SIG-M5 treated with dmso at 0.1 percent for 504 hours (cell line): Measurements from ENCODE around the gene SLC2A1.
"Not testable (repeated sequence)": the region's sequence is repeated elsewhere in the genome, so short reads cannot be mapped to it uniquely, and the experiment has no call there.

ENCODE experiments used
- DNase-seq: peaks from one replicate; lab custom pipeline; 2025; ENCODE audit not compliant: unreplicated experiment; lab: John Stamatoyannopoulos, UW

Gene SLC2A1

DNA sequence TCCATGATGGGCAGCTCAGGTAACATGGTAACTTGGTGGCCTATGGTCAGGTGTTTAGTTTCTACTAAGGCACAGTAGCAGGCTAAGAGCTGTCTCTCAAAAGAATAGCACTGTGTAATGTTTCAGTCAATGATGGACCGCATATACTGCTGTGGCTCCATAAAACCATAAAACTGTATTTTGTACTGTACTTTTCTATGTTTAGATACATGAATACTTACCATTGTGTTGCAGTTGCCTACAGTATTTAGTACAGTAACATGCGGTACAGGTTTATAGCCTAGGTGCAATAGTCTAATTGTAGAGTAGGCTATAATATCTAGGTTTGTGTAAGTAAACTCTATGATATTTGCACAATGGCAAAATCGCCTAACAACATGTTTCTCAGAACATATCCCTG, 50.6 kb downstream of the SLC2A1 start:
- DNase-seq = no peak

- no peak for DNase-seq
These were observed 54.2 kb downstream of the SLC2A1 start for GRCh38 chr1:42904434-42904833.

GRCh38 chr1:42899960-42900359, 58.7 kb downstream of the SLC2A1 start:
- not testable (repeated sequence) for DNase-seq

- DNase-seq = no peak
These were observed 67.1 kb downstream of the SLC2A1 start for GRCh38 chr1:42891465-42892138.

DNA sequence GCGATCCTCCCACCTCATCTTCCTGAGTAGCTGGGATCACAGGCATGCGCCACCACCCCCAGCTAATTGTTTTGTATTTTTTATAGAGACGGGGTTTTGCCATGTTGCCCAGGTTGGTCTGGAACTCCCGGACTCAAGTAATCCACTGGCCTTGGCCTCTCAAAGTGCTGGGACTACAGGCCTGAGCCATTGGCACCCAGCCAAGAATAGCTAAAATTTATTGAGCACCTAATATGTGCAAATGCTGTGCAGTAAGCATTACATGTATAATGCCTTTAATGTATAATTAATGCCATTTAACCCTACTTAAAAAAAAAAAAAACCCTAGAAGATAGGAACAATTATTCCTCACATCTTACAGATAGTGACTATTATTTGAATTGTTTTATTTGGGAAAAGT, 69.4 kb downstream of the SLC2A1 start:
- no peak for DNase-seq

GRCh38 chr1:42888013-42888633, 70.5 kb downstream of the SLC2A1 start:
- no peak for DNase-seq

DNA sequence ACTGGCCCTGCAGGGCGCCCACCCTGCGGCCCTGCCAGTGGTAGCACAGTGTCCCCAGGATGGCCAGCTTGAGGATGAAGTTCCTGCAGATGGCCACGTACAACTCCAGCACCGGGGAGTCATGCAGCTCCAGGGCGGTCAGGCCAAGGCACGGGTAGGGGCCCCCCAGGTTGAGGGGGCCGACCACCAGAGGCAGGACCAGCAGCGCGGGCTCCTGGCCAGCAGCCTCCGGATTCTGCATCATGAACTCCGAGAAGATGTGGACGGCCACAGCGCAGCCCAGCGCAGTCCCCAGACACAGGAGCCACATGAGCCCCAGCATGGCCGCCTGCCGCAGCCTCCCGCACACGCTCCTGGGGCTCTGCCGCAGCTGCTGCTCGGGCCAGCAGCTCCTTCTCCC, 71.3 kb downstream of the SLC2A1 start:
- DNase-seq = no peak

- DNase-seq = no peak
These were observed 71.9 kb downstream of the SLC2A1 start for GRCh38 chr1:42886800-42887199.

DNA sequence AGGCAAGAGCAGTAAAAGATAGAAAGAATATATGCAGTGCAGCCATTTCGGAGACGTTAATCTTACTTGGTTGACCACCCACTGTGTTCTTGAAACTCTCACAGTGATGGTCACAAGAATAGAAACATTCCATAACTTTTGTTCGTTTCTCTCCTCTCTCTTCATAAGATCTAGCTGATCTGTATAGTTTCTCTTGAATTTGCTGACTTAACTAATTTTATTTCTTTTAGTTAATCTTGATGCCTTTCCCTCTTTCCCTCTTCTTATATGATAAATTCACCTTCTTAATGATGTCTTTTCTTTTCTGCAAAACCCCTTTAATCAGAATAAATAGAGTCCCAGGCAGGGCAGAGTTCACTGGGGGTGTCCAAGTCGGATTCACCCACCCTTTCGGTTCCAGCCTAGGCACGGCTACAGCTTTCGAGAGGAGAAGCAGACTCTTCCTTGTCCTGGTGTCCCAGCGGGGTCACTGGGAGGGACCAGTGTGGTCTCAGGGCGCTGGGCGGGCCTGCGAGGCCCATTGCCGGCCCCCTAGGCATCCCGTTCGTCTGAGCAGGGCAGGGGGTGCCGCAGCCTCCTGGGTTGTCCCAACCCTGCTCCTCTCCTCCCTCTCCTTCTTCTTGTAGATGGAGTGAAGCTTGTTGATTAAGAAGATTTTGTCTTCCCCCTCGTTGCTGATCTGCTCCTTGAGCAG, 72.5 kb downstream of the SLC2A1 start:
- no peak for DNase-seq

DNA sequence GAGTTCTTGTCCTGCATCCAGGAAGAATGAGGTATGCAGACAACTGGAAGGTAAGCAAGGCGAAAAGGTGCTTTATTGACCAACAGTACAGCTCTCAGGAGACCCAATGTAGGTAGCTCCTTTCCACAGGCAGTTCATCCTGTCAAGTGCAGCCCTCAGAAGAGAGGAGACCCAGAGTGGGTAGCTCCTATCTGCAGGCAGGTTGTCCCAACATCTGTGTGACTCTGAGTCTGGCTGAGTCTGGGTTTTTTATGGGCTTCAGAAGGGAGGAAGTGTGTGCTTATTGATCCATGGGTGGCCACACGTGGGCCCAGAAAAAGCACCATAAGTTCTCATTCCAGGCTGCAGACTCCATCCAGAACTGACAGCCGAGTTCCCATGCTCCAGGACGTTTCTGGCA, 78.3 kb downstream of the SLC2A1 start:
- no peak for DNase-seq

- no peak for DNase-seq
These were observed 81.3 kb downstream of the SLC2A1 start for GRCh38 chr1:42877380-42877779.

- no peak for DNase-seq
These were observed 82.7 kb downstream of the SLC2A1 start for GRCh38 chr1:42876009-42876408.
